GM21367 (cell line): ENCODE data around the gene GSTA5.
"Not testable (repeated sequence)": the region's sequence is repeated elsewhere in the genome, so short reads cannot be mapped to it uniquely, and the experiment has no call there.

Experiments
- ATAC-seq: cut with Tn5 transposase; IDR thresholded peaks from one replicate; pipeline ENCODE4 v1.9.1; 2021; ENCODE audit not compliant: unreplicated experiment

Gene GSTA5

DNA sequence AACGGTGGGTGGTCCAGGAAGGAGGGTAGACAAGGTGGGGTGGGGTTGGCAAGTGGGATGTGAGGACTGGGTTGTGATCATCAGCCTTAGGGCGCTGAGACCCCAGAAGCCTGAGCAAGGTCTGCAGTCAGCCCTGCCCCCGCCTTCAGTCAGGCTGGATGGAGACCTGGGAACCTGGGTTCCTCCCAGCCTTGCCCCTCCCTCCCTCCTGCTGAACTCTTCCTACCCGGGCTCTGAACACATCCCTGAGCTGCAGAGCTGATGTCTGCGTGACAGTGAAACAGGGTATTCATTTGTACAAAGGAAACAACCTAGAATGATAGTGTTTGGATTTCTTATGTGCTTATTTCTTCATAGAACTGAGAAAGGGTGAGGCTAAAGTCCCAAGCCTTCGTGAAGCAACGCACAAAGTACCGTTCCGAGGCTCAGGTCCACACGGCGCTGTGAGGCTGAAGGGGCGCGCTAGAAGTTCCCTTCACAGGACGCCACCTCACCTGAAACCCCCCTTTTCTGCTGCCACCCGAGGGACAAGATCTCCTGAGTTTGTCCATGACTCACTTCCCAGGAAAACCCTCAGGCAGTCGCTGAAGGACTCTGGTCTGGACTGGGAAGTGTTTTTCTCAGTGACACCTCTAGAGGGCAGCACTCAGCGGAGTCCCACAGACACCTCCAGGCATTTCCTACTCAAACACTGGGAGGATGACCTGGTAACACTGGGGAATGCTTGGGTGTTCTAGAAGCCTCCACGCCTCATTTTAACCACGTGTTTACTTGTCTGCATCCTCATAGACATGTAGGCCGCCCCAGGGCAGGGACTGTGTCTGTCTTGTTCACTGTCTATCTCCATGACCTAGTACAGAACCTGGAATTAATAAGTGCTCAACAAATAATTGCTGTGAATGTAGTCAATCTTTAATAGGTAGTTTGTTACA, 1.2 kb downstream of the GSTA5 start:
- ATAC-seq: peak; percentile 89

DNA sequence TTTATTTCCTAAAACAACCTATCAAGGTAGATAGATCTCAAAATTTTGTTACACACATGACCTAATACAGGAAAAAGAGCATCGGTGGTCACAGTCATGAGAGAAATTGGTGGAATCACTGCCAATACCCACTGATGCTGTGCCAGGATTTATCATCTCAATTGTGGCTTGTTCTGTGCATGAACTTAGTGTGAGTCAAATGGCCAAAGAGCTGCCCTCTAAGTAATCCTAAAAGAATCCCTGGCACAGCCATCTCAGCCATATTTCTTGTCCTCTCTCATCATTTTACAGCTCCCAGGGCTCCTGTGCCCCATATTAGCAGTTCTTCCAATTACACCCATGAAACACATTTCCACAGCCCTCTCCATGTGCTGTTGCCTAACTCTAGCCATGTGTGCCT, 6.1 kb downstream of the GSTA5 start:
- no peak for ATAC-seq

DNA sequence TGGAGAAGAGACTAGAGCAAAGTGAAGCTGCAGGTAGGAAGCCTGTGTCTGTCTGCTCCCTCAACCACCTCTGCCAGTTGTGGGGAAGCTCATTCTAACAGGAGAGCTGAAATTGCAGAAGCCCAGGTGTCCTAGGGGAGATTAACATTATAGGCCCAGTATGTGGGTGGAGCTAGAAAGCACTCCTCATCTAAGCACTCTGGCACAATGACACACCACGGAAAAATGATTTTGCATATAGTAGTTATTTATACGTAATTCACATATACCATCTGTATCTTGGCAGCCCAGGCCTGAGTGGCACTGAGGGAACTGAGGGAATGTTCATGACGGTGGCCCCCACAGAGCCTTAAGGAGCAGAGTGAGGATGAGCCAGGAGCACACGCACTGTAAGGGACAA, 9.7 kb downstream of the GSTA5 start:
- ATAC-seq: not testable (repeated sequence)

DNA sequence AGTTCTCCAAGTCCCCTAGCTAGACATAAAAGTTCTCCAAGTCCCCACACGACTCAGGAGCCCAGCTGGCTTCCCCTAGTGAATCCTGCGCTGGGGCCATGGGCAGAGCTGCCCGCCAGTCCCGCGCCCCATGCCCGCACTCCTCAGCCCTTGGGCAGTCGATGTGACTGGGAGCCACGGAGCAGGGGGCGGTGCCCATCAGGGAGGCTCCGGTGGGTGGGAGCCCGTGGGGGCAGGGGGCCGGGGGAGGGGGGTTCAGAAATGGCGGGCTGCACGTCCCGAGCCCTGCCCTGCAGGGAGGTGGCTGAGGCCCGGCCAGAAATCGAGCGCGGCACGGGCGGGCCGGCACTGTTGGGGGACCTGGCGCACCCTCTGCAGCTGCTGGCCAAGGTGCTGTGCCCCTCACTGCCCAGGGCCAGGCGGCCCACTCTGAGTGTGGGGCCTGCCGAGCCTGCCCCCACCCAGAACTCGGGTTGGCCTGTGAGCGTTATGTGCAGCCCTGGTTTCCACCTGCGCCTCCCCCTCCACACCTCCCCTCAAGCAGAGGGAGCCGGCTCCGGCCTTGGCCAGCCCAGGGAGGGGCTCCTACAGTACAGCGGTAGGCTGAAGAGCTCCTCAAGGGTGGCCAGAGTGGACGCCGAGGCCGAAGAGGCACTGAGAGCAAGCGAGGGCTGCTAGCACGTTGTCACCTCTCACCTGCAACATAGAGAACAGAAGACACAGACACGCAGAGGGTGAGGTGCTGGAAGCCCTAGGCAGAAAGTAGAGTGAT, 11.4 kb downstream of the GSTA5 start:
- ATAC-seq: no peak

DNA sequence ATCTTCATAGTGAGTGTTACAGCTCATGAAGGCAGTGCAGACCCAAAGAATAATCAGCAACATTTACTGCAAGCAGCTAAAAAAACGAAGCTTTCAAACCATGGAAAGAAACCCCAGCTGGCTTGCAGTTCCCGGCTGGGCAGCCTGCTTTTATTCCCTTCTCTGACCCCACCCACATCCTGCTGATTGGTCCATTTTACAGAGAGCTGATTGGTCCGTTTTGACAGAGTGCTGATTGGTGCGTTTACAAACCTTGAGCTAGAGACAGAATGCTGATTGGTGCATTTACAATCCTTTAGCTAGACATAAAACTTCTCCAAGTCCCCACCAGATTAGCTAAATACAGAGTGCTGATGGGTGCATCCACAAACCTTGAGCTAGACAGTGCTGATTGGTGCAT, 12.0 kb downstream of the GSTA5 start:
- not testable (repeated sequence) for ATAC-seq

DNA sequence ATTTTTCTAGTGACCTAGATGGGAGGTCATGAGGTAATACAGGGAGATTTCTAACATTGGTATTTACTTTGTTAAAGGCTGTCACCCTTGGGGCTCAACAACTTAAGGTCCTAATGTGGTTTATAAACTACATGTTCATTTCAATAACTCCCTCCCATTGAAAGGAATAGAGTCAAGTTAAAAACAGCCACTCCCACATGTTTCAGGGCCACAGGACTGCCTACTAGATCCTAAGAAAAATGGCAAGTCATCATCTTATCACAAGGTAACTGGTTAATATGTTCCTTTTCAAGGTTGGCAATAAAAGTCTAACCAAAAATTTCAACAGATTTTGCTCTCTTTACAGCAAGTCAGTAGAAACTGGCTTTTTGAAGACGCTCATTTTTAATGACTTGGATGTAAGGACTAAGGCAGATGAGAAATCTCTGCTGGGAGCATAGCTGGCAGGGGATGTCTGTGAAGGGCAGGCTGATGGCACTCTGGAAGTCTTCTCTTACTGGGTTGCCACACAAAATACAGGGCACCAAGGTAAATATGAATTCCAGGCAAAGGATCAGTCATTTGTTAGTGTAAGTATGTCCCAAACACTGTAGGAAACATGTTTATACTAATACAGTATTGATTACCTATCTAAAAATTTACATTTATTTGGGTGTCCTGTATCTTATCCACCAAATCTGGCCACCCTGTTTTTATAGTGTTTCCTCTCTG, 13.4 kb downstream of the GSTA5 start:
- ATAC-seq: not testable (repeated sequence)

DNA sequence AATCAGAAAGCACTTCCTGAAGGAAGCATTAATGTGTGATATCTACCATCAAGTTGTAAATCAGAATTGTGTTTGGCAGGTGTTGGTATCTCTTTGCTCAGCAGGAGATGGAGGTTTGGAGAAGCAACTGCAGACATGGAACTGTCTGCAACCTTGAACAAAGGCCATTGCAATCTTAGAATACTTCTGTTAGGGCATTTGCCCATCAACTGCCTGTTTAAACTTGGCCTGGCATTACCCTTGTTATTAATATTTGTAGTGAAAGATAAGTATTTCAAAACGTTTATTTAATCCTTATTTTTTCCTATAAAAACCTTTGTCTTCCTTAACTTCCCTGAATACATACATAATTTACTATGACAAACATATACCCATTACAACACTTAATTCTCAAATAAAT, 14.1 kb downstream of the GSTA5 start:
- ATAC-seq: no peak

DNA sequence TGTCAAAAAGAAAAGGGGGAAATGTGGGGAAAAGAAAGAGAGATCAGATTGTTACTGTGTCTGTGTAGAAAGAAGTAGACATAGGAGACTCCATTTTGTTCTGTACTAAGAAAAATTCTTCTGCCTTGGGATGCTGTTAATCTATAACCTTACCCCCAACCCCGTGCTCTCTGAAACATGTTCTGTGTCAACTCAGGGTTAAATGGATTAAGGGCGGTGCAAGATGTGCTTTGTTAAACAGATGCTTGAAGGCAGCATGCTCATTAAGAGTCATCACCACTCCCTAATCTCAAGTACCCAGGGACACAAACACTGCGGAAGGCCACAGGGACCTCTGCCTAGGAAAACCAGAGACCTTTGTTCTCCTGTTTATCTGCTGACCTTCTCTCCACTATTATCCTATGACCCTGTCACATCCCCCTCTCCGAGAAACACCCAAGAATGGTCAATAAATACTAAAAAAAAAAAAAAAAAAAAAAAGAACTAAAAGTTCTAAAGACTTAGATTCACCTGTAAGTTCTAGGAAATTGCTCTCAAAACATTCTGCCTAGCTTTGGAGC, 14.6 kb downstream of the GSTA5 start:
- not testable (repeated sequence) for ATAC-seq

DNA sequence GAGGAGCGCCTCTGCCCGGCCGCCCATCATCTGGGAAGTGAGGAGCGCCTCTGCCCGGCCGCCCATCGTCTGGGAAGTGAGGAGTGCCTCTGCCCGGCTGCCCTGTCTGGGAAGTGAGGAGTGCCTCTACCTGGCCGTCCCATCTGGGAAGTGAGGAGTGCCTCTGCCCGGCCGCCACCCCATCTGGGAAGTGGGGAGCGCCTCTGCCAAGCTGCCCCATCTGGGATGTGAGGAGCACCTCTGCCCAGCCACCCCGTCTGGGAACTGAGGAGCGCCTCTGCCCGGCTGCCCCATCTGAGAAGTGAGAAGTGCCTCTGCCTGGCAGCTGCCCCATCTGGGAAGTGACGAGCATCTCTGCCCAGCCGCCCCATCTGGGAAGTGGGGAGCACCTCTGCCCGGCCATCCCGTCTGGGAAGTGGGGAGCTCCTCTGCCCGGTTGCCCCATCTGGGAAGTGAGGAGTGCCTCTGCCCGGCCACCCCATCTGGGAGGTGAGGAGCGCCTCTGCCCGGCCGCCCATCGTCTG, 15.3 kb downstream of the GSTA5 start:
- not testable (repeated sequence) for ATAC-seq

DNA sequence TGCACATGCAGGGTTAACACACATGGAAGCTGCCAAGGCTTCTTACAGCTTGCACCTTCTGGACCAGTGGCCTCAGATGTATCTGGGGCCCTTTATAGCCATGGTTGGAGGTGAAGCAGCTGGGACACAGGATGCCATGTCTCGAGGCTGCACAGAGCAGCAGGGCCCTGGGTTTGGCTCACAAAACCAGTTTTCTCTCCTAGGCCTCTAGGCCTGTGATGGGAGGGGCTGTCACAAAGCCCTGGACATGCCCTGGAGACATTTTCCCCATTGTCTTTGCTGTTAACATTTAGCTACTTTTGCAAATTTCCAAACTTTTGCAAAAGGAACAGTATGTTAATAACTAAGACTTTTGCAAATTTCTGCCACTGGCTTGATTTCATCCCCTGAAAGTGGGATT, 18.8 kb downstream of the GSTA5 start:
- ATAC-seq: no peak

DNA sequence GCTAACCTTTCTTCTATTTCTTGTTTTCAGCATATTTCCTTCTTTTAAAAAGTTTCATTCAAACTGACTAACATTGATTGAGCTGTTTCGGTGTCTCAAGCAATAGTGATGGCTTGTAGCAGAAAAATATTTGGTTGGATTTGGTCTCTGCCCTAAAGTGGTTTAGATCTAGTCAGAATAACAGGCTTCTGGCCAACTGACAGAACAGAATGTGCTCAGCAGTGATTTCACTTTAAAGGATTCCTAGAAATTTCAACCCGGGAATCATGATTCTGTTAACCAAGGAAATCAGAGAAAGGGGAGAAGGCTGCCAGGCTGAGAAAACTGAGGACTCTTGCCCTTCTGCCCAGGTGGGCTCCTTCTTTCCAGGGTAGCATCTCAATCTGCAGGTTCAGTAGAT, 20.4 kb downstream of the GSTA5 start:
- no peak for ATAC-seq

DNA sequence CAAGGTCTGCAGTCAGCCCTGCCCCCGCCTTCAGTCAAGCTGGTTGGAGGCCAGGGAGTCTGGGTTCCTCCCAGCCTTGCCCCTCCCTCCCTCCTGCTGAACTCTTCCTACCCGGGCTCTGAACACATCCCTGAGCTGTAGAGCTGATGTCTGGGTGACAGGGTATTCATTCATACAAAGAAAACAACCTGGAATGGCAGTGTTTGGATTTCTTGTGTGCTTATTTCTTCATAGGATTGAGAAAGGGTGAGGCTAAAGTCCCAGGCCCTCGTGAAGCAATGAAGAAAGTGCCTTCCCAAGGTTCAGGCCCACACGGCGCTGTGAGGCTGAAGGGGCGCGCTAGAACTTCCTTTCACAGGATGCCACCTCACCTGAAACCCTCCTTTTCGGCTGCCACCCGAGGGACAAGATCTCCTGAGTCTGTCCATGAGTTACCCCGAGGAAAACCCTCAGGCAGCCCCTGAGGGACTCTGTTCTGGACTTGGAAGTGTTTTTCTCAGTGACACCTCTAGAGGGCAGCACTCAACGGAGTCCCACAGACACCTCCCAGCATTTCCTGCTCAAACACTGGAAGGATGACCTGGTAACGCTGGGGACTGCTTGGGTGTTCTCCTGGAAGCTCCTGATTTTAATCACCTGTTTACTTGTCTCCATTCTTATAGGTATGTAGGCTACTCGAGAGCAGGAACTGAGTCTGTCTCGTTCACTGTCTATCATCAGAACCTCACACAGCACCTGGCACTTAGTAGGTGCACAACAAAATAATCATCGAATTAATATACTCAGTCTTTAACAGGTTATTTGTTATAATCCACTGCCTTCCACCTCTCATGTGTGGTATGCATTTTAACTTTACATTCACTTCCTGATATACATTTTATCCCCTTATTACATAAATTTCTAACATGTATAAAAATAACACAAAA, 25.2 kb downstream of the GSTA5 start:
- ATAC-seq: peak; percentile 95

DNA sequence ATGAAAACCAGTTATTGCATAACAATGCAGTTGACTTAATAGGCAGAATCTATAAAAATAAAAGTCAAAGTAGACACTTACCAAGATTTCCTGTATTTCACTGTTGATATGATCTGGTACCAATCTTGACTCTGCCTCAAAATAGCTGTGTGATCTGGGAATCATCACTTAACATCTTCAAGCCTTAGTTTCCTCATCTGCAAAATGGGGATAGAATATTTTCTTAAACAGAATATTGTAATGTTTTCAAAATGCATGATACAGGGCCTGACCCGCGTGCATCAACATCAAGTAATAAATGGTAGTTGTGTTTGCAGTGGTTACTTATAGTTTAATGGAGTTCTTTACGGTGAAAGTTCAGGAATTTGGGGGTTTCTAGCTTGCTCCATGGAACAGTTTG, 26.1 kb downstream of the GSTA5 start:
- not testable (repeated sequence) for ATAC-seq

DNA sequence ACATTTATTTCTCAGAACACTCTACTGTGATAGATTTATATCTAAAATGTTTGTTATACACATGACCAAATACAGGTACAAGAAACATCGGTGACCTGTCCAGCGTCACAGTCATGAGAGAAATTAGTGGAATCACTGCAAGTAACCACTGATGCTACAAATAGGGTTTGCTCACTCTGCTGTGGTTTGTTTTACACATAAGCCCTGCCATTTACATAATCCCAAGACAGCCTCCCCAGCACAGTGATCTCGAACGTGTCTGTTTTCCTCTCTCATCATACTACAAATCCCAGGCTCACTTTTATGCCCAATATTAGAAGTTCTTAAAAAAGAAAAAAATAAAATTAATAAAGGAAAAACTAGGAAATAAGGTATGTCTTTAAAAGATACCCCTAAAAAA, 30.8 kb downstream of the GSTA5 start:
- not testable (repeated sequence) for ATAC-seq

DNA sequence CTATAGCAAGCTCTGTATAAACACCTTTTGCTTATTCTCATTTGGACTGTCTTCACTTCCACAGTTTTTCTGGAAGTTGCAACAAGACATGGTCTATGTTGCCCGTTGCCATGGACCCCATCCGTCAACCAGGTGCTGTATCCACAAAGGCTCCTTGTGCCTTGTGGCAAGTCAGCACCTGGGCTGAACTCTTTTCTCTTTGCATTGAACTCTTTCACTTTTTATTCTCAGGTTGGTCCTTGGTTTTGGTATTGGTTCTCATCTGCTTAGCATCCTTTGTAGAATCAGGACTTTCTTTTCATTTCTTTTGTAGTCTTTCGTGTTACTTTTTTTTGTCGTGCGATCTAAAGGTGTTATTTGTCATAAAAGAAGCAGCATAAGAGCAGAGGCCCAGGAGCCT, 32.0 kb downstream of the GSTA5 start:
- no peak for ATAC-seq

DNA sequence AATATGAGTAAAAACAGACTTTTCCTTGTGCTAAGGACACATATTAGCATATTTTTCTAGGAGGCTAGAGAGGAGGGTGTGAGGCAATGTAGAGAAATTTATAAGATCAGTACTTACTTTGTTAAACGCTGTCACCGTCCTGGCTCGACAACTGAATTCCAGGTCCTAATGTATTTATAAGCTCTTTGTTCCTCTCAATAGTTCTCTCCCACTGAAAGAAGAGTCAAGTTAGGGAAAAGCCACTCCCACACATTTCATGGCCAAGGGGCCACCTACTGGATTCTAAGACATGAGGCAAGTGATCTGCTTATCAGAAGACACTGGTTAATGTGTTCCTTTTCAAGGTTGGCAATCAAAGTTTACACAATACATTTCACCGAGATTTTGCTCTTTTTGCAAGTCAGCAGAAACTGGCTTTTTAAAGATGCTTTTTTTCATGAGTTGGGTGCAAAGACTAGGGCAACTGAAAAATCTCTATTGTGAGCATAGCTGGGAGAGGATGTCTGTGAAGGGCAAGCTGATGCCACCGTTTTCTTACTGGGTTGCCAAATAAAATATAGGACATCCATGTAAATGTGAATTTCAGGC, 36.9 kb downstream of the GSTA5 start, which contains the start of gene GSTA1:
Gene GSTA1 (minus strand): TSS at position 149 of the 588 bp plus-strand sequence. CDS start 4,549 bp downstream, outside the sequence.
- not testable (repeated sequence) for ATAC-seq

DNA sequence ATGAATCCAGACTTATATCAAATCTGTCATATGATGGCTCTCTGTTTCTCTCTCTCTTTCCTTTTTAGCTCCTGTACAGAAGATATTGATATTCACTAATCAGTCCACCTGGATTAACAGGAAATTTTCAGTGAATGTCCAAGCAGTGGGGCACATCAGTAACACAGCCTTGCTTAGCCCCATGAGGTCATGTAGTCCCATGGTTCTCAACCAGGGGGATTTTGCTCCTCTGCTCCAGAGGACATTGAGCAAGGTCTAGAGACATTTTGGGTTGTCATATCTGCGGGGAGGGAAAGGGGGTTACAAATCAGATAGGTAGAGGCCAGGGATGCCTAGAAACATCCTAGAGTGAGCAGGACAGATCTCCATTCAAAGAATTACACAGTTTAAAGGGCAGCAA, 37.8 kb downstream of the GSTA5 start:
- ATAC-seq: no peak

DNA sequence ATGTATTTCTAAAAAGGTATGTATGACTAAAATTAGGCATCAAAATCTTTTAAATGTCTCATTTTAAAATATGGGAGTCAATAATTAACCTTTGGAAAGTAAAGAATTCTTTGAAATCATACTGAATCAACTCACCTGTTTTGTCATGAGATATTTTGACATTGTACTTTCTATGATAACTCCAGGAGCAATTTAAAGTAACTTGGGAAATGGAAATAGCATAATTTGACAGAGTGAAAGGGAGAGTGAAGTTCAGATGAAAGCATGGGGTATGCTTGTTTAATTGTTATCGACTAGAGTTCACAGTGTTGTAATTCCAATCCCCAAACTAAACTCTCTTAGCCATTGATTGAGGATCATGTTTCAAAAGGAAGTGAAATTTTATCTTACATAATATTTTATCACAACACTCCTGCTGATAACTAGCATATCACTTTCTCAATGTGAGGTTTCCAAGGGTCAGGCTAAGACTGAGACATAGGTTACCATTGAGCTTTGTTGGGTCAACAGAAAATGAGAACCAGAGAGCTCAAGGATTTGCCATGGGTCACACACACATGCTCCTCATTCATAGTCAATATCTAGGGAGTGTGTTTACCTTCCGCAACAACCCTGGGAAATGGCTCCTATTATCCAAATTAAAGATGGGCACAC, 39.3 kb downstream of the GSTA5 start:
- ATAC-seq: no peak

DNA sequence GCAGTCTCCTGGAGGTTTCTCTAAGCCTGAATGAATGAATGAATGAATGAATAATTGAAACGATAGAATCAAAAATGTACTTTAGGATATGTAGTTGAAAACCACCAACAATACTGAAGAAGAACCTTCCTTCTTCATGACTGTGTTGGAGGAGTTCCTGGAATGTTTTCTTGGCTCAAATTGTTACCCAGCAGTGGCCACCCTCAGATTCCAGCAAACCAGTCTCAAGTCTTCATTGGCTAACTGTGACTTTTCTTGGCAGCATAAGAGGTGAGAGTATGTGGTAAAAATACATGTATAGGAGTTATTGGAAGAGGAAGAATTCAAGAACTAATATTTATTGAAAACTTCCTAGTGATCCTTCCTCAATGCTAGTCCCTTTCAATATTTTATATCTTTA, 41.3 kb downstream of the GSTA5 start:
- ATAC-seq: not testable (repeated sequence)
